HepG2 (cell line): Measurements from ENCODE around the gene ALDH16A1. TPM values are rescaled to one million over a fixed set of nuclear protein-coding genes. Genes with fewer than 3 reads are reported as not detected.

Experiments used
- ARID4A ChIP-seq: sonication (generic); formaldehyde crosslinking; IDR thresholded peaks from 2 replicates; pipeline ENCODE4 v1.5.0; 2020; ENCODE audit warnings: mild to moderate bottlenecking, missing genetic modification reagents, borderline replicate concordance
- DZIP1 ChIP-seq: sonication (generic); formaldehyde crosslinking; IDR thresholded peaks from 2 replicates; pipeline ENCODE4 v1.5.0; 2020; ENCODE audit warnings: mild to moderate bottlenecking, missing genetic modification reagents
- ETV6 ChIP-seq: sonication (generic); formaldehyde crosslinking; conservative IDR thresholded peaks from 2 replicates; pipeline ENCODE4 v1.4.0; 2020; ENCODE audit warnings: missing genetic modification reagents
- KLF12 ChIP-seq: sonication (generic); formaldehyde crosslinking; IDR thresholded peaks from 2 replicates; pipeline ENCODE4 v1.4.0; 2020; ENCODE audit warnings: missing genetic modification reagents, borderline replicate concordance
- NFE2L2 ChIP-seq: fragments of 150-350 bp; IDR thresholded peaks from 2 replicates; pipeline ENCODE4 v1.6.1; 2014; ENCODE audit warnings: low read length
- PAXIP1 ChIP-seq: sonication (generic); formaldehyde crosslinking; conservative IDR thresholded peaks from 2 replicates; pipeline ENCODE4 v1.4.0; 2020; ENCODE audit warnings: mild to moderate bottlenecking, missing genetic modification reagents, moderate library complexity
- SMC3 ChIP-seq: IDR thresholded peaks from 2 replicates; pipeline ENCODE4 v1.6.1; 2011; ENCODE audit warnings: low read length, improper control_type of control experiment
- SOX6 ChIP-seq, 2 experiments: fragments of 450-650 bp in 1 of 2; sonication (generic) in 1 of 2; formaldehyde crosslinking in 1 of 2; IDR thresholded peaks; 2 replicates each; pipeline versions ENCODE4 v1.4.0 to v1.6.1; 2017 to 2020; ENCODE audit warnings: antibody characterized with exemption in 1 of 2, mild to moderate bottlenecking in 1 of 2, missing genetic modification reagents in 1 of 2
- TEF ChIP-seq: sonication (generic); formaldehyde crosslinking; IDR thresholded peaks from 2 replicates; pipeline ENCODE4 v1.5.0; 2020; ENCODE audit warnings: missing genetic modification reagents
- ZBTB20 ChIP-seq: sonication (generic); formaldehyde crosslinking; IDR thresholded peaks from 2 replicates; pipeline ENCODE4 v1.8.1; 2023; ENCODE audit warnings: missing genetic modification reagents, low read depth, mild to moderate bottlenecking, borderline replicate concordance
- ZNF280D ChIP-seq: sonication (generic); formaldehyde crosslinking; IDR thresholded peaks from 2 replicates; pipeline ENCODE4 v1.5.1; 2020; ENCODE audit warnings: mild to moderate bottlenecking, missing genetic modification reagents
- ZNF619 ChIP-seq: sonication (generic); formaldehyde crosslinking; IDR thresholded peaks from 2 replicates; pipeline ENCODE4 v1.4.0; 2020; ENCODE audit warnings: mild to moderate bottlenecking, missing genetic modification reagents
- polyA plus RNA-seq, 8 experiments: library from polyadenylated mRNA; depleted of rRNA in 3 of 8; stranded (reverse) in 7 of 8; unstranded in 1 of 8; fragments of >200 nt; fragmentation: Illumina TruSeq in 4 of 8; extraction: Trizol in 4 of 8; gene quantifications; 2 replicates each; pipeline versions ENCODE4 v1.2.1 to v1.2.3, GENCODE V29; 2011 to 2016; ENCODE audit warnings: low read depth in 4 of 8, missing spikeins in 1 of 8, mixed read lengths in 1 of 8; ENCODE audit not compliant: insufficient read depth in 1 of 8
- total RNA-seq, 5 experiments: library from RNA; depleted of rRNA; stranded (reverse); fragments of >200 nt; fragmentation: Illumina TruSeq; extraction: Trizol; gene quantifications; 2 replicates each; pipeline ENCODE4 v1.2.3, GENCODE V29; 2016; ENCODE audit warnings: low read depth in 1 of 5

Gene ALDH16A1
- total and polyA plus RNA-seq, 2 of the 13 experiments (the other 11 are each of a cell fraction or from before 2014, with no cell fraction given), result 8.4 to 34.9 TPM

- TF ChIP-seq SOX6 (IDR thresholded peaks at IDR 0.05) (no peak), SOX6 (CRISPR knock-in tag; IDR thresholded peaks at IDR 0.05) (peak; percentile 46; the same call in 1 of the 2 replicates), ZNF619 (CRISPR knock-in tag) (no peak; the same call in 1 of the 2 replicates), PAXIP1 (CRISPR knock-in tag) (no peak), KLF12 (CRISPR knock-in tag) (0 out of 2 replicates have a peak, but pooled peaks have one; percentile 60), ZNF280D (CRISPR knock-in tag) (no peak), ZBTB20 (no peak), SMC3 (no peak; the same call in 1 of the 2 replicates), ARID4A (CRISPR knock-in tag) (peak; percentile 82; the same call in 1 of the 2 replicates), TEF (CRISPR knock-in tag) (no peak; the same call in 1 of the 2 replicates), NFE2L2 (no peak), ETV6 (CRISPR knock-in tag) (0 out of 2 replicates have a peak, but pooled peaks have one; percentile 31), DZIP1 (CRISPR knock-in tag) (no peak)
Measured at GRCh38 chr19:49487277-49488045, 34.4 kb downstream of the ALDH16A1 start, which contains the start of gene RPL13A (continued).
